ENCODE data around the gene ARID4A. TPM values are rescaled to one million over a fixed set of nuclear protein-coding genes. Genes with fewer than 3 reads are reported as not detected.
"Not testable (repeated sequence)": the region's sequence is repeated elsewhere in the genome, so short reads cannot be mapped to it uniquely, and the experiment has no call there.

The ARID4A gene
- total RNA-seq, 1 donor from 2014 or later = 24.9 TPM

- no peaks in the 10 kb centered on the region for H3K27me3 Mint-ChIP-seq
- H3K36me3 Mint-ChIP-seq = peaks cover 26% of the 10 kb centered on the region
- no peak overlapping the region for H3K4me3 Mint-ChIP-seq
- no peak for DNase-seq (ENCODE audit: extremely low spot score, unreplicated experiment)
- no peak overlapping the region for H3K27ac Mint-ChIP-seq
- H3K4me1 Mint-ChIP-seq (ENCODE audit: unreplicated experiment) = no peaks in the 10 kb centered on the region
- no peaks in the 10 kb centered on the region for H3K9me3 Mint-ChIP-seq
- TF ChIP-seq CTCF (conservative IDR thresholded peaks at IDR 0.05) = no peak
Measured at GRCh38 chr14:58408681-58409215, 110.4 kb downstream of the ARID4A start.

GRCh38 chr14:58414845-58415244, 116.5 kb downstream of the ARID4A start:
- Mint-ChIP-seq H3K27me3 (no peaks in the 10 kb centered on the region), H3K4me3 (no peak overlapping the region), H3K36me3 (peaks cover 40% of the 10 kb centered on the region), H3K27ac (no peak overlapping the region), H3K9me3 (no peaks in the 10 kb centered on the region), H3K4me1 (ENCODE audit: unreplicated experiment) (no peaks in the 10 kb centered on the region)
- no peak for TF ChIP-seq CTCF (conservative IDR thresholded peaks at IDR 0.05)
- DNase-seq (ENCODE audit: extremely low spot score, unreplicated experiment) = no peak

GRCh38 chr14:58415636-58416547, 117.5 kb downstream of the ARID4A start:
- Mint-ChIP-seq H3K9me3 (no peaks in the 10 kb centered on the region), H3K4me1 (ENCODE audit: unreplicated experiment) (no peaks in the 10 kb centered on the region), H3K4me3 (no peak overlapping the region), H3K27me3 (no peaks in the 10 kb centered on the region), H3K36me3 (peaks cover 37% of the 10 kb centered on the region), H3K27ac (no peak overlapping the region)
- peak; percentile 39 for TF ChIP-seq CTCF (conservative IDR thresholded peaks at IDR 0.05)
- no peak for DNase-seq (ENCODE audit: extremely low spot score, unreplicated experiment)

- H3K9me3 Mint-ChIP-seq = not testable (repeated sequence)
- peaks cover 36% of the 10 kb centered on the region for H3K36me3 Mint-ChIP-seq
Measured at GRCh38 chr14:58416934-58417333, 118.6 kb downstream of the ARID4A start.

More at GRCh38 chr14:58416934-58417333, 118.6 kb downstream of the ARID4A start:
- not testable (repeated sequence) for H3K4me1 Mint-ChIP-seq (ENCODE audit: unreplicated experiment); H3K27ac Mint-ChIP-seq; H3K4me3 Mint-ChIP-seq; DNase-seq (ENCODE audit: extremely low spot score, unreplicated experiment); H3K27me3 Mint-ChIP-seq

Other genes with a start within 250 kb of the ARID4A start
- gene ARMH4, start 146.3 kb upstream of the ARID4A start, total RNA-seq (ENCODE audit: low replicate concordance) = 7.5 and 22.0 TPM in 2 replicates
- gene ACTR10, start 98.4 kb upstream of the ARID4A start, total RNA-seq (ENCODE audit: low replicate concordance) = 61.7 and 67.3 TPM in 2 replicates
- gene PSMA3, start 53.7 kb upstream of the ARID4A start, total RNA-seq (ENCODE audit: low replicate concordance) = 170 and 173 TPM in 2 replicates
- not detected in 2 replicates for gene TOMM20L, start 97.4 kb downstream of the ARID4A start, total RNA-seq (ENCODE audit: low replicate concordance)
- gene TIMM9, start 129.0 kb downstream of the ARID4A start, total RNA-seq (ENCODE audit: low replicate concordance) = 46.0 and 46.8 TPM in 2 replicates
- gene KIAA0586, start 129.2 kb downstream of the ARID4A start, total RNA-seq (ENCODE audit: low replicate concordance) = 15.6 and 24.1 TPM in 2 replicates

Data from type B pancreatic cell (in vitro differentiated cells).